GM21447 (cell line): ENCODE measurements around the gene SCFD2.

ENCODE experiments used
- ATAC-seq: cut with Tn5 transposase; IDR thresholded peaks from one replicate; pipeline ENCODE4 v1.9.1; 2021; ENCODE audit not compliant: unreplicated experiment

SCFD2 gene

GRCh38 chr4:52868133-52868532 is 497.7 kb downstream of the SCFD2 start:
- ATAC-seq = no peak

DNA sequence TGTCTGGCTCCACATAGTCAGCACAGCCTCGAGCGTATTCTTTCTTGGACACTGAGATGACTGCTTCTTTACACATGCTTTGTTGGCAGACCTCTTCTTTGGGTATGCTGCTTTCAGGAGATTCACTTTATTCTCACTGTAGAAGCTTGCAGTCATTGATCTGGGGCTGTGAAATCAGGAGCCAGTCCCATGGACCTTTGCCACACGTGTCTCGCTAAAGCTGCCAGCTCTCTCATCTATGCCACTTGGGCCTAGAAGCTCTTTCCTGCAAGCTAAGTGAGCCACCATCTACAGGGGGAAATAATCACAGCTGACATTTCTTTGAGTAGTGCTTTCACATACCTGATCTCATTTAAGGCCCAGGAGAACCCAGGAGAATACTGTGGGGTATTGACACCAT is 498.7 kb downstream of the SCFD2 start:
- ATAC-seq = no peak

DNA sequence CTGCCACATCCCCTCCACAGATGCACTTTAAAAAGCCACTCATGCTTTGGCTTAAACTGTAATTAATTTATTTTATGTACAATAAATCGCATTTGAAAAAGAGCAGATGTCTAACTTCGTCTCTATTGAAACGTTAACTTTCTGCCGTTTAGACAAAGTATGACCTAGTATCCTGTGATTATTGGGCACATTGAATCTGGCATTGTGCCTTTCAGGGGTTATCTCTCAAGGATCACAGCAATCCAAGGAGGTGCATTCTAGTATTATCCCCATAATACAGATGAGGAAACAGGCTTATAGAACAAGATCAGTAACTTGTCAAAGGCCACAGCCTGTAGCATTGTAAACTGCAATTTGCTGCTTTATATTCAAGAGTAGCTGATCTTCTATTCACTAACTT is 499.1 kb downstream of the SCFD2 start:
- ATAC-seq = no peak

DNA sequence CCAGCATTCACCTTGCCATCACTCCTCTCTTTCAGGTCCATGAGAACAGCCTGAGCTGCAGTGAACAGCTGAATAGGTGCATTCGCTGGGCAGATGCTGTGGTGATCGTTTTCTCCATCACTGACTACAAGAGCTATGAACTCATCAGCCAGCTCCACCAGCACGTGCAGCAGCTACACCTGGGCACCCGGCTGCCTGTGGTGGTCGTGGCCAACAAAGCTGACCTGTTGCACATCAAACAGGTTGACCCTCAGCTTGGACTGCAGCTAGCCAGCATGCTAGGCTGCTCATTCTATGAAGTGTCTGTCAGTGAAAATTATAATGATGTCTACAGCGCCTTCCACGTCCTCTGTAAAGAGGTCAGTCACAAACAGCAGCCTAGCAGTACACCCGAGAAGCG is 500.6 kb downstream of the SCFD2 start:
- ATAC-seq = no peak

DNA sequence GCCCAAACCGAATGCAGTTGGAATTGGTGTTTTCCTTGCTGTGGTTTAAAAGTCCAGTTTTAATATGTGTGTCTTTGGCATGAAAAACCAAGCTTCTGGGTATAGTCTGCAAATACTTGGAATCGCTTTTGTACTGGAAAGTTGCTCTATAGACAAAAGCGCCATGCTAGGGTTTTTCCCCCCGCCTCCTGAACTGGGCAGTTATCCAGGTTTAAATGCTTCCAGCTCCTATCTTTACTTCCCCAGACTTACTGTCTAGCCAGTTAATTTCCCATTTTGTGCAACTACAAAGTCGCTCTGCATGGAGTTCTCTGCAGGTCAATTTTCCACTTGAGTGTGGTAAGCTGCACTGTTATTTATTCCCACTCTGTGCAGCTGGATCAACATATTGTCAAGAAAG is 501.1 kb downstream of the SCFD2 start:
- no peak for ATAC-seq

GRCh38 chr4:52863324-52863723 is 502.5 kb downstream of the SCFD2 start:
- no peak for ATAC-seq

DNA sequence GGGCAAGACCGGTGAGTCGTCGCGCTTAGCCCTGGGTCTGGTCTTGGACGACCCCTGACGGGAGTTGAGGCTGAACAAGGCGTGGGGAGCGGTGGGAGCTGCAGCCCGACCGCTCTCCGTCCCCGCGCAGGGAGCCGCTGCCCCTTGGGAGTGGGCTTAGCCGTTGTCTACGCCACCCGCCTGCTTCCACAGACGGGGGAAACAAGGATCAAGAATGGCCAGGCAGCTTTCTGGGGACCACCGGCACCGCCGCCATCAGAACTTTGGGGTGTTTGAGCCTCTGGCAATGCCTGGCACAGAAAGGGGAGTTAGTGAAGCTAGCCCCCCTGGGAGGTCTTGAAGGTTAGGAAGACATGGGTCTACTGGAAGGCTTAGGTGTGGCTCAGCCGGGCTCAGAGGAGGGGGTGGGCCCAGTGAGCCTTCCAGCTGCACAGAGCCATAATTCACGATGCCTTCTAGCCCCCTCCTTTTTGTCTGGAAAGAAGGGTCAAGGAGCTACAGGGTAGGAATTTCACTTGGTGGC is 503.2 kb downstream of the SCFD2 start:
- no peak for ATAC-seq

- ATAC-seq = peak; percentile 97
Measured at GRCh38 chr4:52861879-52862616, 503.8 kb downstream of the SCFD2 start, which contains the start of gene RASL11B. TSS of gene RASL11B (plus strand) at chr4:52862317. CDS start at chr4:52862508, 191 bp downstream.

GRCh38 chr4:52861171-52861823 is 504.6 kb downstream of the SCFD2 start:
- no peak for ATAC-seq

GRCh38 chr4:52860361-52860760 is 505.5 kb downstream of the SCFD2 start:
- ATAC-seq = no peak

DNA sequence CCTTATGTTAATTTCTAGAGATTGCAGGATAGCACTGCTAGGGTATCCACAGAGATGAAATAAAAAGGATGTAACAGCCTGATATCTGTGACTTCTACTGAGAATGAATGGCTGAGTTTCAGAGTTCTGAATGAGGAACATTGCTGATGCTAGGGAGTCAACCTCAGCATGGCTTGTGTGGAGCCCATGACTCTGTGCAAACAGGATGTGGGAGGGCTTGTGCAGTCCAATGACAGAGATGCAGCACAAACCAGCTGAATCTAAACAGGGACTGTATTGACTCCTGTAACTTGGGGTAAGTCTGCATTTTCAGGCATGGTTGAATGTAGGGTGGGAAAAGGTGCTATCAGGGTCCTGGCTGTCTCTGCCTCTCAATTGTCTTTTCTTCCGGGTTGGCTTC is 509.1 kb downstream of the SCFD2 start:
- ATAC-seq = no peak

DNA sequence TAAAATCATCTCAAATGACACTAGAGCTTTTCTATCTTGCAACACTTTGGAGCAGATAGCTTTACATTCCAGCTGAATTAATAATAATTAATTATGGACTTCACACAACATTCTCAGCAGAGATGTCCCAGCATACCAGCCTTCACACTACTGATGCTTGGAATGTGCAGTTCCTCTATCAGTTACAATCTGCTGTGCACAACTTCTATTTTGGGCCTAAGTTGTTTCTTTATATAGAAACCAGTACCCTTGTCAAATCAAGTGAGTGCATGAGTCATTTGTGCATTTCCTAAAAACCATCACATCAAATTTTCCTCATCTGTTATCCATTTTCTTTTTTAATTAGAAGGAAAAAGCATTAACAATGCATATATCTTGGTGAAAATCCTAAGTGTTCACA is 512.5 kb downstream of the SCFD2 start:
- ATAC-seq = no peak

DNA sequence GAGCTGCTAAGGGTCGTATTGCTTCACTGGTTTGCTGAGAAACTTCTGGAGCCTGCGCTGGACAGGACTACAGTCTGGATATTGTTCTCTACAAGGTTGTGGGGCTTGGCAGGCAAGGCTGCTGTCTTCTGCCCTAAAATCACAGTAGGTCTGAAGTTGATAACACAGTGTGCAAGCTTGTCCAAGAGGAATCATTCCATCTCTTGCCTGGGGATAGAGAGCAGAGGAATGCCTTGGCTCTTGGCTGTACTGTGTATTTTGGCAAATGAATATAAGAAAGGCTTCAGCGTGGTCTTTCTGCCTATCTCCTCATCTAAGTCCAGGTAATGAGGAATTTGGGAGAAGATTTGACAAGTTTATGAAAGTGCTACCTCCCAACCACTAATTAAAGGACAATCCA is 513.1 kb downstream of the SCFD2 start:
- no peak for ATAC-seq

DNA sequence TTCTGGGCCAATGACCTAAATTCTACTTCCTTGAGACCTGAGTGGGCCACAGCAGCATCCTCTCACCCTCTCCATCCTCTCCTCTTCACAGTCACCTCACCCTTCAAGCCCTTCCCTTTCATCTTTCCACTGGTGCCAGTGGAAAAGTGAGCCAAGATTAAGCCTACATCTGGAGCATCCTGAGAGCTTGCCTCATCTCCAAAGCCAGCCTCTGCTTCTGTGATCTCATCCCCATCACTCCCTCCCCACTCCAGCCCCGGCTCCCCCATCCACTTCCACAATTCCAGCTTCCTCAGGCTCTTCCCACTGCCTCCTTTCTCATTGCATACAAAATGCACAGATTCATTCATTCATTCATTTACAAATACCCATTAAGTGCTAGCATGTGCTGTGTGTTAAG is 513.8 kb downstream of the SCFD2 start:
- ATAC-seq = no peak

- ATAC-seq = no peak
Measured at GRCh38 chr4:52850406-52851124, 515.3 kb downstream of the SCFD2 start.

GRCh38 chr4:52848254-52848653 is 517.6 kb downstream of the SCFD2 start:
- ATAC-seq = no peak

GRCh38 chr4:52846502-52846901 is 519.4 kb downstream of the SCFD2 start:
- no peak for ATAC-seq

GRCh38 chr4:52844596-52844995 is 521.3 kb downstream of the SCFD2 start:
- no peak for ATAC-seq

- ATAC-seq = no peak
Measured at GRCh38 chr4:52843958-52844357, 521.9 kb downstream of the SCFD2 start.

DNA sequence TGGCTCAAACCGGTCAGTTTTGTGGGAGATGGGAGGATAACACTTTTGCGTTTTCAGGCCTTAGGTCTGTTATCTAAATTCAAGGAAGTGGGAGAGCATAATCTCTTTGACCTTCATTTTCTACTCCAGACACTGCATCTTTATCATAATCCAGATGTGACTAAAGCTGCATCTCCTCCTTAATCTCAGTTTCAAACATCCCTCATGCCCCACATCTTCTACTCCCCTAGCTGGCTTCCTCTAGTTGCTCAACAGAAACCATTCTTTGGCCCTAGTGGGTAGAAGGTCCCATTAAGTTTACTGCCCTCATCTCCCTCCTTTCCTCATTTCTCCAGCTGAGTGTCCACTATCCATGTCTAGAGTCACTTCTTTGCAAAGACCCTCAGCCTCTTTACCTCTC is 522.5 kb downstream of the SCFD2 start:
- ATAC-seq = no peak

DNA sequence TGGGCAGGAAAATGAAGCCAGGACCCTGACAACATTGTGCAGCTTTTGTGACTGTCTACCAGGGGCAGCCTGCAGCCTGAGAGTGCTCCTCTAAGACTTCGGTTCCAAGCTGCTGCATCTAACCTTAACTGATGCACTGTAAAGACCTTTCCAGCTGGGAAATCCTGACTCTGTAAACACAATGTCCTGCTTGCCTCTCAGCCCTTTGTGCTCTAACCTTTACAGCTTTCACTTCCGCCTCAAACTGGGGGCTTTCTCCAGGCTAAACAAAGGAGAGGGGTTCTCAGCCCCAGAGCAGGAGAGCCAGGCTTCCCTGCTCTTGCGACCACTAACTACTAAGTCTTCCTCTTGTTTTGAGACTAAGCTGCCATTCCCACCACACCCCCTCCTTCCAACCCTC is 523.1 kb downstream of the SCFD2 start:
- ATAC-seq = no peak
